ENCODE measurements around the gene ALDH18A1.
A peak's percentile ranks its signal among the peaks of the same experiment; 100 is the strongest.
"Not testable (repeated sequence)": the region's sequence is repeated elsewhere in the genome, so short reads cannot be mapped to it uniquely, and the experiment has no call there.

Gene ALDH18A1

GRCh38 chr10:95648138-95648537 is 8.4 kb downstream of the ALDH18A1 start:
- DNase-seq = no peak

GRCh38 chr10:95646160-95646559 is 10.4 kb downstream of the ALDH18A1 start:
- no peak for DNase-seq

- no peak for DNase-seq
Measured at GRCh38 chr10:95644901-95645300, 11.6 kb downstream of the ALDH18A1 start.

- DNase-seq = no peak
Measured at GRCh38 chr10:95640891-95641315, 15.6 kb downstream of the ALDH18A1 start.

GRCh38 chr10:95637911-95638310 is 18.6 kb downstream of the ALDH18A1 start:
- DNase-seq = no peak

DNA sequence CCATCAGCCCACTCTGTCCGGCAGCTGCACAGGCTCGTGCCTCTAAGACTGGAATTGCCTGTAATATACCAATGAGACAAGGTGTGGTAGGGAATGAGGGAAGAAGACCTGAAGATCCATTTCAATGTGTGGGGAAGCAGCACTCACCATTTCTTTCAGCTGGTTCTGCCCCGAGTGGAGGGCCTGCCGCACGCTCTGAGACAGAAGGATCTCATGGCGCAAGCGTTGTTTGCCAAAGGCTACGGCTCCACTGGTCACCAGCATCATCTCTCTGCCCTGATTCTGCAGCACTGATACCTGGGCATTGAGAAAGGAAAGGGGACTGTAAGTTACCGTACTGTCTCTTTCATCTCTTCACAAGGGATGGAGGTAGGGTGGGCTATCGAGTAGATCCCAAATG is 19.4 kb downstream of the ALDH18A1 start:
- no peak for DNase-seq

GRCh38 chr10:95635319-95635733 is 21.2 kb downstream of the ALDH18A1 start:
- DNase-seq = no peak

DNA sequence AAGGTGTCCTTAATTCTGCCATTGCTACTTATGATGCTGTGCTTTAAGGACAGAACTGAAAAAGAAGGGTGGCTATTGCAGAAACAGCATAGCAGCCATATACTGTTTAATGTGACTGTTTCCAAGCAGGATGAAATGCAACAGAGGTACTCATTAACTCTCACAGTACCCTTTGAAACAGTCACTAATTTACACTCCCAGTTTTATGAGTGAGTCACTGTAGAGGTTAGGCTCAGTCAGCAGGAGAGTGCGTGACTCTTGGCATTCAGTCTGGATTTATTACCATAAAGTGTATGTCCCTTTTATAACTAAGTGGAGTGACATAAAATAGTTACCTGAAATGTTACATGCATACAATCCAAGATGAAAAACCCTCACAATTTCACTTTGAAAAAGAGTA is 27.7 kb downstream of the ALDH18A1 start:
- no peak for DNase-seq

DNA sequence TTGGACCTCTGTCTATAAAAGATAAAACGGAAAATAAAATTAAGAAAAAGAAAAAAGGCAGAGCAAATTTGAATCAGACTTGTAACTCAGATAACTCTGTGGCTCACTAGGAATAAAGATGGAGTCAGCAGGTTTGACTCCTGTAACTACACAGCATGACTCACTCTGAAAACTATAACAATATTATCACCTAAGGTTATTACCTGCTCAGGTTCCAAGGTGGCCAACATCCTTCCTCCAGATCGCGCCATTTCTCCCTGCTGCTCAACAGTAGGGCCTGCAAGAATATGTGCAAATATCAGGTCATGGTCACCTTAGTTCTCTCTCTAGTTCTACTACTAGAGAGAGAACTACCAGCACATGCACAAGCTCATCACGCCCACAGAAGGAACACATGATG is 30.0 kb downstream of the ALDH18A1 start:
- DNase-seq = no peak

DNA sequence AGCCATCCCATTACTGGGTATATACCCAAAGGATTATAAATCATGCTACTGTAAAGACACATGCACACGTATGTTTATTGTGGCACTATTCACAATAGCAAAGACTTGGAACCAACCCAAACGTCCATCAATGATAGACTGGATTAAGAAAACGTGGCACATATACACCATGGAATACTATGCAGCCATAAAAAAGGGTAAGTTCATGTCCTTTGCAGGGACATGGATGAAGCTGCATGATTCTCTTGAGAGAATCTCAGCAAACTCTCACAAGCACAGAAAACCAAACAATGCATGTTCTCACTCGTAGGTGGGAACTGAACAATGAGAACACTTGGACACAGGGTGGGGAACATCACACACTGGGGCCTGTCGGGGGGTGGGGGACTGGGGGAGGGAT is 36.1 kb downstream of the ALDH18A1 start:
- DNase-seq = not testable (repeated sequence)

DNA sequence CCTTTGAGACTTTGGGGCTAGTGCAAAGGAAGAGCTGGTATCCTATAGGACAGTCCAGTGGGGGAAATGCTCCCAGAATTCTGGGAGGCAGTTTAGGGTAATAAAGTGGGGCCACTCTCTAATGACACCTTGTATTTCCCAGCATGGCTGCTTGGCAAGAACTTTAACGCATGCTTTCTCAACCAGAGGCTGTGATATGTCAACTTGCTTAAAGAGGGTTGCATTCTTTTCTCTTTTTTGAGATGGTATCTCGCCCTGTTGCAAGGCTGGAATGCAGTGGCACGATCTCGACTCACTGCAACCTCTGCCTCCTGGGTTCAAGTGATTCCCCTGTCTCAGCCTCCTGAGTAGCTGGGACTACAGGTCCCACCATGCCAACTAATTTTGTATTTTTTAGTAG is 38.4 kb downstream of the ALDH18A1 start:
- DNase-seq = no peak

- no peak for DNase-seq
Measured at GRCh38 chr10:95616446-95616845, 40.1 kb downstream of the ALDH18A1 start.

GRCh38 chr10:95613330-95613729 is 43.2 kb downstream of the ALDH18A1 start:
- no peak for DNase-seq

- DNase-seq = no peak
Measured at GRCh38 chr10:95610727-95611126, 45.8 kb downstream of the ALDH18A1 start.

DNA sequence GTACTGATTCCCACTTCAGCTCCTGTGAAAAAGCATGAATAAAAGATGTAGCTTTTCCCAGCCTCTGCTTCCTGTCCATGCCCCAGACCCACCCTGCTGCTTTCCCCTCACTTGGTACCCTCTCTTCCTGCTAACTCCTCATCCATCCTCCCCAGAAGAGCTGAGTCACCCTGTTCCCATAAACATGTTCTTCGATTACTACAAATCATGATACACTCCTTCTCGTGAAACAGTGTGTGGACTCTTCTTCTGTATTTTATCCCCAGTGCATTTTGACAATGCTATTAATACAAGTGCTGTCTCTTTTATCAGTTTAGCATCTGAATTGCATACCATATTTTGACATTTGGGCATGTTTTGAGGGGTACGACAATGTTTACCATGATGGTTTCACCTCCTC is 49.6 kb downstream of the ALDH18A1 start:
- DNase-seq = no peak

DNA sequence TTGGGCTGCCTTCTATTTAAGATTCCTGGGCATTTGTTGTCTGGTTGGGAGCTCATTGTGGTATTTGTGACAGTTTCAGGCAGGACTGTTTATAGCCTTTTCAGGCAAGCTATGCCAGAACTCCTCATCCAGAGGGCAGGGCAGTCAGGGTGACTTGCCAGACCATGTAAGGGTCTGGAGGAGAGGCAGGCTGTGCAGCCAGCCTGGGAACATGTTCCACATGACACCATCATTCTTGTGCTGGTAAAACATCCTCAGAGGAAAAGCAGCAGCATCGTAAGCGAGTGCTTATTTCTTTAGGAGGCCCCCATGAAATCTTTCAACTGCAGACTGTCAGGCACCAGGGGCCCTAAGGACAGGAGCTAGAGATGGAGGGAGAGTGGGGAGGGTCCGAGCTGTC is 51.3 kb downstream of the ALDH18A1 start:
- DNase-seq = no peak

DNA sequence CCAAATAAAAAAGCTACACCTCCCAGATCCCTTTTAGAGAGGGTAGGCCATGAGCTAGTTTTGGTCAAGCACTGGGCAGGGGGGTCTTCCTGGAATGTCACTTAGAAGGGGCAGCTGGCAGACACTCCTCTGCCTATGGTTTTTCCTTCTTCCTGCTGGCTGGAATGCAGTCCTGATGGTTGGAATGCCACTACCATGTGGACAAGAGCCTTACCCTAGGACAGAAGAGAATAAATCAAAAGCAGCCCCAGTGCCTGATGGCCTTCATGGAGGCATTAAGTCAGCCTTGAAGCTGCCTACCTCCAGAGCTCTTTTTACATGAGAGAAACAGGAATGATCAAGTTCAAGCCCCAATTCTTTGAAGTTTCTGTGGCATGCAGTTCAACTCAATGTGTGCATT is 51.9 kb downstream of the ALDH18A1 start:
- no peak for DNase-seq

- DNase-seq = no peak
Measured at GRCh38 chr10:95602382-95602781, 54.1 kb downstream of the ALDH18A1 start.

DNA sequence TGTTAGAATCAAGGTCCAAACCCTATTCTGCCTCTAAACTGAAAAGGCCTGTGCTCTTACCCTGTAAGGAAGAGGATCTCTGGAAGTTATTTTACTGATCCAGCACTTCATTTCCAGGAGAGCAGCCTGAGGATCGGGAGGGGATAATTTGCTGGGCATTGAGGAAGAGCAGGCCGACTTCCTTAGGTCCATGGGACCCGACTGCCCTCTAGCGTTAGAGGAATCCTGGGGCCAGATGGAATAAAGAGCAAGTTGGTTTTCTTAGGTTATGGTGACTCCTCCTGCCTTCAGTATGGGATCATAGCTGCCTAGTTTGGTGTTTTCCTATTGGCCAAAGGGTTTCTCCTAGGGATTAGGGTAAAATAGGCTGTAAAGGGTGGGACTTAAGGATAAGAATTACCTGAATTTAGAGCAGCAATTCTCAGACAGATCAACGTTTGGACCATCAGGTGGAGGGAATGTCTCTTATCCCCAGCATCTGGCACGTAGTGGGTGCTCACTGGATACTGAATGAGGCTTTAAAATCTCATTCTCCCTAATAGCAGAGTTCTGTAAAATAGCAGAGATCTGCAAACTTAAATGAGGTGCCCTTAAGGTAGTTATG is 55.3 kb downstream of the ALDH18A1 start:
- peak; percentile 23 to 27 for DNase-seq

- DNase-seq = no peak
Measured at GRCh38 chr10:95600158-95600557, 56.4 kb downstream of the ALDH18A1 start.

GRCh38 chr10:95597788-95598187 is 58.7 kb downstream of the ALDH18A1 start:
- no peak for DNase-seq

DNA sequence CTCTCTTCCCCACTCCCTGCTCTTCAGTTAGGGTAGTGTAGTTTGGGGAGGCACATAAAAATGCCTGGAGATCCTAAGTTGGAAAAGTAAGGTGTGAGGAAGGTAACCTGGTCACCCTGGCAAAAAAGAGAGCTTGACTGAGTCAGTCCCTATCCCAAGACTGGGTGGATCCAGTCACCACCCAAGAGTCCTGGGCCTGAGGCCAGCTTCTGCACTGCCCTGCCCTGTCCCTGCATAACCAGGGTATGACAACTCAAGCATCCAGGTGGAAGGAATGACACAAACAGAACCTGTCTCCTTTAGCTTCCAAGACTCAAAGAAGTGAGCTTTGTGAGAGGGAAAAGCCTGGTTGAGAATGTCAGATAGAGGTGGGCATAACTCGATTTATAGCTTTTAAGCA is 68.5 kb downstream of the ALDH18A1 start:
- DNase-seq = no peak

DNA sequence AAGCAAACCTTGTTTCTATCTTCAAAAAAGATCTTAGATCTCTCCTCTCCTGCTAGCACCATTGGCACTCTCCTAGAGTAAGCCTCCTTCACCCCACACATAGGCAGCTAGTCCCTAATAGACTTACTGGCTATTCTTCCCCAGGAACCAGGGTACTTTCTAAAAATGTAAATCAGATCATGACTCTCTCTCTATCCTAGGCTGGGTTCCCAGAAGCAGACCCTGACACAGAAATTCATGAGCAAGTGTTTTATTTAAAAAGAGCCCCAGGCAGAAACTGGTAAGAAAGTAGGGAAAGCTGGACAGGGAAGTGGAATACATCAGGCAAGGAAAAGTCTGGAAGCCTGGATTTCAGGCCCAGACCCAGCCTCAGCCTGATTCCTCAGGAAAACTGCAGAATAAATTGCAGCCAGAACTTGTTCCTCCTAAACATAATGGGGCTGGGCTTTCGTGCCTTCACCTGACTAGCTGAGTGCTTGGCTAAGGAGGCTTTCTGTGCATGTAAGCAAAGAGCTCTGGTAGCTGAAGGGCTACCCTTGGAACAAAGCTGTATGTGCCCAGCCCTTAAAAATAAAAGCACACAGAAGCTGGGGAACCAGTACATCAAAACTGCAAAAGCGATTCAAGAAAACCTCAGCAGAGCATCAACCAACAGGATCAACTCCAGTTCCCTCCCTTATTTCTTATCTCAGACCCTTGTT is 76.5 kb downstream of the ALDH18A1 start:
- DNase-seq = no peak

DNA sequence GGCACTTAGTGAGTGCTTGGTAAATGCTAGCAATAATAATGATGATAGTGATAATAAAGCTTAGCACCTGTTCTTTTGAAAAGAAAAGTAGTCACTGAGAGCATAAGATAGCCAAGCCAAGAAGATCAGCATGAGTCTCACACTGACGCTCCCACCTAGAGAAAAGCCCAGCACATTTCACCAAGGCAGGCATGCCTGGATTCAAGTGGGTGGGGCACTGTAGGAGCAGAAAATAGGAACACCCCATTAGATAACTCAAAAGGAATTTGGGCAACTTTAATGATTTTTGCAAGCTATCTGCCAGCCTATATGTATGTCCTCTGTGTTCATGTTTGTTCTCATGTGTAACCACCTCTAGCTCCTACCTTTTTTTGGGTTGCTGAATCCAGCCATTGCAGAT is 77.2 kb downstream of the ALDH18A1 start:
- DNase-seq = no peak

DNA sequence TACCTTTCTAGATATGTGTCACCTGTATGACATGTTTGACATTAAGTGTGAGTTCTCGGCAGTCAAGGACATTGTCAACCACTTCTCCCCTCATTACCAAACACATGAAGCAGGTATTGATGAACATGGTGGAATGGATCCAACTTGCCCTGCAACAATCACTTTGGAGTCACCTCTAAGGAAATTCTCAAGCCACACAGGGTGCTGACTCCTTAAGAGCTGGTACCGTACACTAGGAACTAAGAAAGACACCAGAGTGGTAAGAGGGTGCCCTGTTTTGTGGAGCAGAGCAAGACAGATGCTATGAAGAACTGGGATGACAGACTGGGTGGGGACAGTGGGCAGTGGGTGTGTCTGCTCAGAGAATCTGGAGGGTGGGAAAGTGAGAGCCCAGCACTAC is 77.9 kb downstream of the ALDH18A1 start:
- no peak for DNase-seq

Measured in activated CD4-positive, alpha-beta T cell treated with anti-CD3 and anti-CD28 coated beads, Interleukin-2, amount 50 U/mL, for 4 hours (primary cell).